ENCODE results near the gene TNS3. TPM values are rescaled to one million over a fixed set of nuclear protein-coding genes. Genes with fewer than 3 reads are reported as not detected.

Gene TNS3
- total RNA-seq, 1 experiment from 2014 or later = 533 TPM

DNA sequence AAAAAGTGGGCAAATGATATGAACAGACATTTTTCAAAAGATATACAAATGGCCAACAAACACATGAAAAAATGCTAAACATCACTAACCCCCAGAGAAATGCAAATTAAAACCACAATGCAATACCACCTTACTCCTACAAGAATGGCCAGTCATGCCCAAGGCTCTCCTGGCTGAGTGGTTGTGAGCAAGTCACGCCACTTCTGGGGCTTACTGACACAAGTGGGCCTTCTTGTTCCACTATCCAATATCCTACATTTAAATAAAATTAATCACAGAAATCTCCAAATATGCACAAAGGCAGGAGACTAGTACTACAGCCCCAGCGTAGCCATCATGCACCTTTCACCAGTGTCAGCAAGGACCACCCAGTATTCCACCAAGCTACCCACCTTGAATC, 181.9 kb downstream of the TNS3 start:
- no TSS peak for BruUV-seq (replicated peaks)
- Histone ChIP-seq H3K27me3 (ENCODE audit: control insufficient read depth, insufficient read depth, low read length) (no peaks in the 10 kb centered on the region), H3K36me3 (ENCODE audit: control insufficient read depth, insufficient read depth, low read length) (peaks cover 45% of the 10 kb centered on the region), H3K27ac (ENCODE audit: low read length) (no peak overlapping the region), H3K4me1 (ENCODE audit: control insufficient read depth, insufficient read depth, low read length) (peaks cover 26% of the 10 kb centered on the region), H3K4me3 (ENCODE audit: low read depth in 2 of 2, low read length in 2 of 2) (no peak overlapping the region), H3K9me3 (ENCODE audit: control insufficient read depth, insufficient read depth, low read depth, low read length) (no peaks in the 10 kb centered on the region)
- intact Hi-C loops (cut with micrococcal nuclease; ENCODE audit: unreplicated experiment) = no loop called here
- in situ Hi-C loops (cut with HindIII; ENCODE audit: low pct_unique_long_range_greater_than_20kb, low sequenced_read_pairs) = no loop called here
- TF ChIP-seq, protein P1, sequence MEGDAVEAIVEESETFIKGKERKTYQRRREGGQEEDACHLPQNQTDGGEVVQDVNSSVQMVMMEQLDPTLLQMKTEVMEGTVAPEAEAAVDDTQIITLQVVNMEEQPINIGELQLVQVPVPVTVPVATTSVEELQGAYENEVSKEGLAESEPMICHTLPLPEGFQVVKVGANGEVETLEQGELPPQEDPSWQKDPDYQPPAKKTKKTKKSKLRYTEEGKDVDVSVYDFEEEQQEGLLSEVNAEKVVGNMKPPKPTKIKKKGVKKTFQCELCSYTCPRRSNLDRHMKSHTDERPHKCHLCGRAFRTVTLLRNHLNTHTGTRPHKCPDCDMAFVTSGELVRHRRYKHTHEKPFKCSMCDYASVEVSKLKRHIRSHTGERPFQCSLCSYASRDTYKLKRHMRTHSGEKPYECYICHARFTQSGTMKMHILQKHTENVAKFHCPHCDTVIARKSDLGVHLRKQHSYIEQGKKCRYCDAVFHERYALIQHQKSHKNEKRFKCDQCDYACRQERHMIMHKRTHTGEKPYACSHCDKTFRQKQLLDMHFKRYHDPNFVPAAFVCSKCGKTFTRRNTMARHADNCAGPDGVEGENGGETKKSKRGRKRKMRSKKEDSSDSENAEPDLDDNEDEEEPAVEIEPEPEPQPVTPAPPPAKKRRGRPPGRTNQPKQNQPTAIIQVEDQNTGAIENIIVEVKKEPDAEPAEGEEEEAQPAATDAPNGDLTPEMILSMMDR (IDR thresholded peaks at IDR 0.05) = no peak
- ATAC-seq (no peak), DNase-seq (ENCODE audit: low read depth, low spot score) (no peak)
- POLR2A ChIA-PET = interaction anchor here (0.6 kb wide), 1 partner anchor 119 kb away, joined by 3 read pairs; no protein-coding TSS in a partner anchor
- CTCF ChIA-PET = no interaction called here

DNA sequence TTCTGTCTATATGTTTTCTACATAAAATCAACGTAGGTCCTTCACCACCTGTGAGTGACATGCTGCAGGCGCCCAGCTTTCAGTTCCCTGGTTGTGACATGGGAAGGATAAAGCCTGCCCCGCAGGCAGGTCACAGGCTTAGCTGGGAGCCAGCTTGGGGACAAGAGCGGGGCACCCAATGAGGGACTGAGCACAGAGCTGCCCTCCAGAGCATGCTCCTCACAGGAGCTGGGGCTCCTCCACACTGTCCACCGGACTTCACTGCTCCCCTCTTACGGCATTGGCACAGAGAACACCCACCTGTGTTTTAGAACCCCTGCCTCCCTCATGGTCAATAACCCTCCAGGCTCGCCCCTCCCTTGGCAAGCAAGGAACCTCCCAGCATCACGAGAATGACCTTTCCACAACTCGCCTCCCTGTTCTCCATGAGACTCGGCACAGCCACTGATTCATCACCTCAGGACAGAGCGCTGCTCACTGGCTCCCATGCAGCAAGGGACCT, 187.1 kb downstream of the TNS3 start:
- intact Hi-C loops (cut with micrococcal nuclease; ENCODE audit: unreplicated experiment) = no loop called here
- Histone ChIP-seq H3K27ac (ENCODE audit: low read length) (no peak overlapping the region), H3K4me1 (ENCODE audit: control insufficient read depth, insufficient read depth, low read length) (peaks cover 8% of the 10 kb centered on the region), H3K4me3 (ENCODE audit: low read depth in 2 of 2, low read length in 2 of 2) (no peak overlapping the region), H3K27me3 (ENCODE audit: control insufficient read depth, insufficient read depth, low read length) (no peaks in the 10 kb centered on the region), H3K9me3 (ENCODE audit: control insufficient read depth, insufficient read depth, low read depth, low read length) (no peaks in the 10 kb centered on the region), H3K36me3 (ENCODE audit: control insufficient read depth, insufficient read depth, low read length) (peaks cover 65% of the 10 kb centered on the region)
- 0 out of 2 replicates have a peak, but pooled peaks have one; percentile 15 for ATAC-seq
- ChIA-PET POLR2A (no interaction called here), CTCF (no interaction called here)
- in situ Hi-C loops (cut with HindIII; ENCODE audit: low pct_unique_long_range_greater_than_20kb, low sequenced_read_pairs) = no loop called here
- DNase-seq (ENCODE audit: low read depth, low spot score) = no peak
- TF ChIP-seq, protein P1 (IDR thresholded peaks at IDR 0.05) = no peak
- no peak for TF ChIP-seq TCF7L2 (IDR thresholded peaks at IDR 0.05; ENCODE audit: low read depth, low read length)
- no peak; the same call in 1 of the 2 replicates for TF ChIP-seq POLR2AphosphoS5 (IDR thresholded peaks at IDR 0.05; ENCODE audit: low read depth, low read length)
- TF ChIP-seq, protein P2, sequence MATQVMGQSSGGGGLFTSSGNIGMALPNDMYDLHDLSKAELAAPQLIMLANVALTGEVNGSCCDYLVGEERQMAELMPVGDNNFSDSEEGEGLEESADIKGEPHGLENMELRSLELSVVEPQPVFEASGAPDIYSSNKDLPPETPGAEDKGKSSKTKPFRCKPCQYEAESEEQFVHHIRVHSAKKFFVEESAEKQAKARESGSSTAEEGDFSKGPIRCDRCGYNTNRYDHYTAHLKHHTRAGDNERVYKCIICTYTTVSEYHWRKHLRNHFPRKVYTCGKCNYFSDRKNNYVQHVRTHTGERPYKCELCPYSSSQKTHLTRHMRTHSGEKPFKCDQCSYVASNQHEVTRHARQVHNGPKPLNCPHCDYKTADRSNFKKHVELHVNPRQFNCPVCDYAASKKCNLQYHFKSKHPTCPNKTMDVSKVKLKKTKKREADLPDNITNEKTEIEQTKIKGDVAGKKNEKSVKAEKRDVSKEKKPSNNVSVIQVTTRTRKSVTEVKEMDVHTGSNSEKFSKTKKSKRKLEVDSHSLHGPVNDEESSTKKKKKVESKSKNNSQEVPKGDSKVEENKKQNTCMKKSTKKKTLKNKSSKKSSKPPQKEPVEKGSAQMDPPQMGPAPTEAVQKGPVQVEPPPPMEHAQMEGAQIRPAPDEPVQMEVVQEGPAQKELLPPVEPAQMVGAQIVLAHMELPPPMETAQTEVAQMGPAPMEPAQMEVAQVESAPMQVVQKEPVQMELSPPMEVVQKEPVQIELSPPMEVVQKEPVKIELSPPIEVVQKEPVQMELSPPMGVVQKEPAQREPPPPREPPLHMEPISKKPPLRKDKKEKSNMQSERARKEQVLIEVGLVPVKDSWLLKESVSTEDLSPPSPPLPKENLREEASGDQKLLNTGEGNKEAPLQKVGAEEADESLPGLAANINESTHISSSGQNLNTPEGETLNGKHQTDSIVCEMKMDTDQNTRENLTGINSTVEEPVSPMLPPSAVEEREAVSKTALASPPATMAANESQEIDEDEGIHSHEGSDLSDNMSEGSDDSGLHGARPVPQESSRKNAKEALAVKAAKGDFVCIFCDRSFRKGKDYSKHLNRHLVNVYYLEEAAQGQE (IDR thresholded peaks at IDR 0.05; ENCODE audit: insufficient read depth in 1 of 2, low read depth in 2 of 2, low read length in 1 of 2) = no peak
- no peak for TF ChIP-seq SIN3A (IDR thresholded peaks at IDR 0.05; ENCODE audit: borderline replicate concordance, insufficient read depth, low read depth, low read length)
- no TSS peak for BruUV-seq (replicated peaks)
